ENCODE results near the gene RANGAP1.

The RANGAP1 gene

DNA sequence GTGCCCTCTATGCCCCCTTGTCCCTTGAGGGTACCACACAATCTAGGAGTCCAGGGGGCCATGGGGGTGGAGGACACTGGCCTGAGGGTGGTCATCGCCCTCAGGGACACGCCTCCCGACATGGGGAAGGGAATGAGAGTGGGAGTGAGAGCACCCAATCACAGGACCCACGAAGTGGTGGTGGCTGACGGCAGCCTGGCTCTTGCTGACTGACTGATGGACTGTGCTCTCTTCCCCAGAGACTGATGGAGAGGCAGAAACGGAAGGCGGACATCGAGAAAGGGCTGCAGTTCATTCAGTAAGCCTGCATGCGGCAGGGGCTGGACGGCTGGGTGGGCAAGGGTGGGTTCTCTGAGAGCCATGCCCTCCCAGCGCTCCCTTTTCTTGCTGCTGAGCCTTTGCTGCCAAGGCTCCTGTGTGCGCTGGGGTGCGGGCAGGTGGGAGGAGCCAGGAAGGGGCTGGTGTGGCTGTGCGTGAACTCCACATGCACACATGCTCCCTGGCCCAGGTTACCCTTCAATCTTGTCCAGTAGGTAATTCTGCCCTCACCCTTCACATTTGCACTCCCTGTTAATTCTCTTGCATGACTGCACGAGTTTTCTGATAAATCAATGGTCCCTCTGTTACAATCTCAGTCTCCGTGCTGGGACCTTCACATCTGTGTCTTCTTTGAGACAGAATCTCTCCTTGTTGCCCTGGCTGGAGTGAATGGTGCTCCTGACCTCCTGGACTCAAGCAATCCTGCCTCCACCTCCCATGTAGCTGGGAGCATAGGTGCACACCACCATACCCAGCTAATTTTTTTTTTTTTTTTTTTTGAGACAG is 34.6 kb upstream of the RANGAP1 start:
- Histone ChIP-seq H3K4me2 (no peak overlapping the region), H3K36me3 (ENCODE audit: insufficient read depth) (no peaks in the 10 kb centered on the region; the same call in 1 of the 2 replicates), H3K79me2 (ENCODE audit: insufficient read depth, low read depth) (peaks cover 6% of the 10 kb centered on the region; the same call in 1 of the 2 replicates), H3K27me3 (ENCODE audit: insufficient read depth, low read depth) (no peaks in the 10 kb centered on the region), H3K27ac (no peak overlapping the region), H3K4me1 (ENCODE audit: low read depth, poor library complexity, severe bottlenecking) (no peaks in the 10 kb centered on the region), H3K9ac (no peak overlapping the region), H3K4me3 (IDR thresholded peaks at IDR 0.05; ENCODE audit: insufficient read depth, low read depth, low read length) (no peak overlapping the region), H4K20me1 (ENCODE audit: insufficient read depth) (no peaks in the 10 kb centered on the region), H2AFZ (ENCODE audit: low read depth) (no peak overlapping the region)
- TF ChIP-seq, protein P1, sequence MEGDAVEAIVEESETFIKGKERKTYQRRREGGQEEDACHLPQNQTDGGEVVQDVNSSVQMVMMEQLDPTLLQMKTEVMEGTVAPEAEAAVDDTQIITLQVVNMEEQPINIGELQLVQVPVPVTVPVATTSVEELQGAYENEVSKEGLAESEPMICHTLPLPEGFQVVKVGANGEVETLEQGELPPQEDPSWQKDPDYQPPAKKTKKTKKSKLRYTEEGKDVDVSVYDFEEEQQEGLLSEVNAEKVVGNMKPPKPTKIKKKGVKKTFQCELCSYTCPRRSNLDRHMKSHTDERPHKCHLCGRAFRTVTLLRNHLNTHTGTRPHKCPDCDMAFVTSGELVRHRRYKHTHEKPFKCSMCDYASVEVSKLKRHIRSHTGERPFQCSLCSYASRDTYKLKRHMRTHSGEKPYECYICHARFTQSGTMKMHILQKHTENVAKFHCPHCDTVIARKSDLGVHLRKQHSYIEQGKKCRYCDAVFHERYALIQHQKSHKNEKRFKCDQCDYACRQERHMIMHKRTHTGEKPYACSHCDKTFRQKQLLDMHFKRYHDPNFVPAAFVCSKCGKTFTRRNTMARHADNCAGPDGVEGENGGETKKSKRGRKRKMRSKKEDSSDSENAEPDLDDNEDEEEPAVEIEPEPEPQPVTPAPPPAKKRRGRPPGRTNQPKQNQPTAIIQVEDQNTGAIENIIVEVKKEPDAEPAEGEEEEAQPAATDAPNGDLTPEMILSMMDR (conservative IDR thresholded peaks at IDR 0.05; ENCODE audit: low read depth, low read length) = no peak

DNA sequence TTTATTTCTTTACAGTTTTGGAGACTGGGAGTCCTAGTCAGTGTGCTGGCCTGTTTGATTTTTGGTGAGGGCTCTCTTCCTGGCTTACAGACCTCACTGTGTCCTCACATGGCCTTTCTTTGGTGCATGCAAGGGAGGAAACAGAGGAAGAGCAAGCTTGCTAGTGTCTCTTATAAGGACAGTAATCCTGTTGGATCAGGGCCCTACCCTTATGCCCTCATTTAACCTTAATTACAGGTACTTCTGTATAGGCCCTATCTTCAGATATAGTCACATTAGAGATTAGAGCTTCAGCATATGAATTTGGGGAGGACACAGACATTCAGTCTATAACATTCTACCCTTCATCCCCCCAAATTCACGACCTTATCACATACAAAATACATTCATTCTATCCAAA is 29.6 kb upstream of the RANGAP1 start:
- H3K4me3 ChIP-seq (IDR thresholded peaks at IDR 0.05; ENCODE audit: insufficient read depth, low read depth, low read length) = no peak overlapping the region
- no peak overlapping the region for H3K9ac ChIP-seq
- H2AFZ ChIP-seq (ENCODE audit: low read depth) = no peak overlapping the region
- H4K20me1 ChIP-seq (ENCODE audit: insufficient read depth) = no peaks in the 10 kb centered on the region
- H3K27ac ChIP-seq = no peak overlapping the region
- no peak overlapping the region for H3K4me2 ChIP-seq
- H3K4me1 ChIP-seq (ENCODE audit: low read depth, poor library complexity, severe bottlenecking) = no peaks in the 10 kb centered on the region
- TF ChIP-seq, protein P1 (conservative IDR thresholded peaks at IDR 0.05; ENCODE audit: low read depth, low read length) = no peak
- no peaks in the 10 kb centered on the region for H3K36me3 ChIP-seq (ENCODE audit: insufficient read depth)
- no peaks in the 10 kb centered on the region for H3K27me3 ChIP-seq (ENCODE audit: insufficient read depth, low read depth)
- H3K79me2 ChIP-seq (ENCODE audit: insufficient read depth, low read depth) = peaks cover 33% of the 10 kb centered on the region; the same call in 1 of the 2 replicates

DNA sequence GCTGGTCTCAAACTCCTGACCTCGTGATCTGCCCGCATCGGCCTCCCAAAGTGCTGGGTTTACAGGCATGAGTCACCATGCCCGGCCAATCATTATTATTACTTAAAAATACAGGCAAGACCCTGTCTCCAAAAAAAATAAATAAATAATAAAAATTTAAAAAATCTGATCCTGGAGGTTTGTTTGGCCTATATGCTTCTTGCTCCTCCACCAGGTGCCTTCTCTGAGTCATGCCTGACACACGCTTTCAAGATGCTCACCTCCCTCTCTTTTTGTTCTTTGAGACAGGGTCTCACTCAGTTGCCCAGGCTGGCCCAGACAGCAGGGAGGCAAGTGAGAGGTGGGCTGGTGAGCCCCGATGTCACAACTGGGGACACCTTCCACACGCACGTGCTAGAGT is 28.8 kb upstream of the RANGAP1 start:
- Histone ChIP-seq H4K20me1 (ENCODE audit: insufficient read depth) (no peaks in the 10 kb centered on the region), H3K9ac (no peak overlapping the region), H3K79me2 (ENCODE audit: insufficient read depth, low read depth) (peaks cover 33% of the 10 kb centered on the region; the same call in 1 of the 2 replicates), H3K4me3 (IDR thresholded peaks at IDR 0.05; ENCODE audit: insufficient read depth, low read depth, low read length) (no peak overlapping the region), H3K36me3 (ENCODE audit: insufficient read depth) (no peaks in the 10 kb centered on the region), H3K27me3 (ENCODE audit: insufficient read depth, low read depth) (no peaks in the 10 kb centered on the region), H2AFZ (ENCODE audit: low read depth) (no peak overlapping the region), H3K4me2 (no peak overlapping the region), H3K4me1 (ENCODE audit: low read depth, poor library complexity, severe bottlenecking) (no peaks in the 10 kb centered on the region), H3K27ac (no peak overlapping the region)
- TF ChIP-seq, protein P1 (conservative IDR thresholded peaks at IDR 0.05; ENCODE audit: low read depth, low read length) = no peak

DNA sequence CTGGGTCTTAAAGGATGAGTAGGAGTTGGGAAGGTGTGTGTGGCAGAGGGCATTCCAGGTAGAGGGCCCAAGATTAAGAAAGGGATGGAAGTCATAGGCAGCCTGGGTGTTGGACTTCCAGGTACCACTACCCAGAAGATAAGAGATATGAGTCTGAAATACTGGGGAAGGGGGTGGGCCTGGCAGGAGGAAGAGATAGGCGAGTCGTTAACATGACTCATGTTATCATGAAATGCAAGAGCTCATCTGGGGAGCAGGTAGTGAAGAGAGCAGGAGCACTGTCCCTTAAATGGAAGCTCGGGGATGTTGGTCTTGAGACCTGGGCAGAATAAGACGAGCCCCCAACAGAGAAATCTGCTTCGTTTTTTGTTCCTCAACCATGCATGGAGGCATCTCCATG is 25.5 kb upstream of the RANGAP1 start:
- no peak overlapping the region for H3K4me2 ChIP-seq
- no peaks in the 10 kb centered on the region for H4K20me1 ChIP-seq (ENCODE audit: insufficient read depth)
- TF ChIP-seq, protein P1 (conservative IDR thresholded peaks at IDR 0.05; ENCODE audit: low read depth, low read length) = no peak

More for the DNA sequence above, 25.5 kb upstream of the RANGAP1 start:
- H3K27ac ChIP-seq = no peak overlapping the region
- peaks cover 54% of the 10 kb centered on the region; the same call in 1 of the 2 replicates for H3K79me2 ChIP-seq (ENCODE audit: insufficient read depth, low read depth)
- H3K27me3 ChIP-seq (ENCODE audit: insufficient read depth, low read depth) = no peaks in the 10 kb centered on the region
- H3K4me1 ChIP-seq (ENCODE audit: low read depth, poor library complexity, severe bottlenecking) = no peaks in the 10 kb centered on the region
- H3K4me3 ChIP-seq (IDR thresholded peaks at IDR 0.05; ENCODE audit: insufficient read depth, low read depth, low read length) = no peak overlapping the region
- H2AFZ ChIP-seq (ENCODE audit: low read depth) = no peak overlapping the region
- no peak overlapping the region for H3K9ac ChIP-seq
- no peaks in the 10 kb centered on the region for H3K36me3 ChIP-seq (ENCODE audit: insufficient read depth)

Data from KMS-11 (cell line).